MG63 (cell line): ENCODE data around the gene MEIS1. TPM values are rescaled to one million over a fixed set of nuclear protein-coding genes. Genes with fewer than 3 reads are reported as not detected.

Source experiments
- DNase-seq: peaks from one replicate; pipeline ENCODE4 v3.0.0-alpha.2; 2020
- H3K27me3 ChIP-seq: fragments of 250-450 bp; sonication (Bioruptor Pico); 2 replicates; pipeline ENCODE4 v1.5.1; 2020; ENCODE audit warnings: mild to moderate bottlenecking, moderate library complexity
- H3K36me3 ChIP-seq: fragments of 250-450 bp; sonication (Bioruptor Pico); 2 replicates; pipeline ENCODE4 v1.5.1; 2020; ENCODE audit warnings: mild to moderate bottlenecking, moderate library complexity
- H3K4me3 ChIP-seq: fragments of 250-450 bp; sonication (Bioruptor Pico); 2 replicates; pipeline ENCODE4 v1.5.1; 2020; ENCODE audit warnings: mild to moderate bottlenecking, moderate library complexity
- H3K9me3 ChIP-seq: fragments of 250-450 bp; sonication (Bioruptor Pico); 2 replicates; pipeline ENCODE4 v1.5.1; 2020; ENCODE audit warnings: mild to moderate bottlenecking, moderate library complexity
- total RNA-seq: library from RNA; depleted of rRNA; stranded (reverse); fragments of >200 nt; shearing (Covaris generic); gene quantifications from 2 replicates; pipeline ENCODE4 v1.2.3, GENCODE V29; 2014; ENCODE audit warnings: low replicate concordance

The MEIS1 gene
- total RNA-seq, 1 experiment from 2014 or later: 3.6 TPM

DNA sequence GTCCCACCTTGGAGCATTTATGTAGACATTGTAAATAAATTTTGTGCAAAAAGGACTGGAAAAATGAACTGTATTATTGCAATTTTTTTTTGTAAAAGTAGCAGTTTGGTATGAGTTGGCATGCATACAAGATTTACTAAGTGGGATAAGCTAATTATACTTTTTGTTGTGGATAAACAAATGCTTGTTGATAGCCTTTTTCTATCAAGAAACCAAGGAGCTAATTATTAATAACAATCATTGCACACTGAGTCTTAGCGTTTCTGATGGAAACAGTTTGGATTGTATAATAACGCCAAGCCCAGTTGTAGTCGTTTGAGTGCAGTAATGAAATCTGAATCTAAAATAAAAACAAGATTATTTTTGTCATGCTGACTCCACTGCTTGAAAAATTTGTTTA is 137.5 kb downstream of the MEIS1 start:
- Histone ChIP-seq H3K27me3 (peaks cover under 1% of the 10 kb centered on the region; the same call in 1 of the 2 replicates), H3K4me3 (no peak overlapping the region), H3K36me3 (no peaks in the 10 kb centered on the region; the same call in 1 of the 2 replicates), H3K9me3 (no peaks in the 10 kb centered on the region)
- DNase-seq: no peak

DNA sequence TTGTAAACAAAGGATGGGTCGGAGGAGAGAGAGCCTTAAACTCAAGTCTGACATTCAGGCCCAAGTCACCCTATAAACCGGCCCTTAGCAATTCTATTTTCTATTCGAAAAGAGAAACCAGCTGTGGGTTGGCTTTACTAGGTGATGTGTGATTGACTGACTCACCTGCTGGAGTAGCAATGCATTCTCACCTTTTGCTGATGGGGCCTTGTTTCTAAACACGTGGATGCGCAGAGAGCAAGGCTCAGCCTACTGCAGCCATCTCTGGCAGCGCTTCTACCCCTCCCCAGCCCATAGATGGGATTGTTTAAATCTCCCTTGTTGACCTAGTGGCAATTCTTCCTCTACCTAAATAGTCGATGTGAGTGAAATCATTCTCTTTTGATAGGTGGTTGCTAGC is 138.5 kb downstream of the MEIS1 start:
- Histone ChIP-seq H3K27me3 (peaks cover 8% of the 10 kb centered on the region), H3K36me3 (no peaks in the 10 kb centered on the region; the same call in 1 of the 2 replicates), H3K4me3 (no peak overlapping the region), H3K9me3 (no peaks in the 10 kb centered on the region)
- DNase-seq: no peak

DNA sequence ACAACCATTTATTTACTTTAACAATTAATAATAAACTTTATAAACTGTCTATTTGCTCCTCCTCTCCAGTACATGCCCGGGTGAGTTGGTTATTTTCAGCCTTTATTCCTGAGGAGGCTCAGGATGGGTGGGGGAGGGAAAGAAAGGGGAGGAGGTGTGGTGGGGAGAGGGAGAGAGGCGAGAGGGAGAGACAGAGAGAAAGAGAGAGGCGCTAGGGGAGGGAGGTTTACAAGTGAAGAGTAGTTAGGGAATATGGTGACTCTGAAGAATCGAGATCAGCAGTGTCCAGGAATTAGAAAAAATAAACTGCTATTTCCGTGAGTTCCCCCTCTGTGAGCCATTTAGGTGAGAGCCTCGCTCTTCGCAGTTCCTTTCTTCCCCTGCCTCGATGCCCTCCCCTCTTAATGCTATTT is 138.9 kb downstream of the MEIS1 start:
- Histone ChIP-seq H3K36me3 (no peaks in the 10 kb centered on the region; the same call in 1 of the 2 replicates), H3K9me3 (no peaks in the 10 kb centered on the region), H3K27me3 (peaks cover 9% of the 10 kb centered on the region), H3K4me3 (no peak overlapping the region)
- no peak for DNase-seq

DNA sequence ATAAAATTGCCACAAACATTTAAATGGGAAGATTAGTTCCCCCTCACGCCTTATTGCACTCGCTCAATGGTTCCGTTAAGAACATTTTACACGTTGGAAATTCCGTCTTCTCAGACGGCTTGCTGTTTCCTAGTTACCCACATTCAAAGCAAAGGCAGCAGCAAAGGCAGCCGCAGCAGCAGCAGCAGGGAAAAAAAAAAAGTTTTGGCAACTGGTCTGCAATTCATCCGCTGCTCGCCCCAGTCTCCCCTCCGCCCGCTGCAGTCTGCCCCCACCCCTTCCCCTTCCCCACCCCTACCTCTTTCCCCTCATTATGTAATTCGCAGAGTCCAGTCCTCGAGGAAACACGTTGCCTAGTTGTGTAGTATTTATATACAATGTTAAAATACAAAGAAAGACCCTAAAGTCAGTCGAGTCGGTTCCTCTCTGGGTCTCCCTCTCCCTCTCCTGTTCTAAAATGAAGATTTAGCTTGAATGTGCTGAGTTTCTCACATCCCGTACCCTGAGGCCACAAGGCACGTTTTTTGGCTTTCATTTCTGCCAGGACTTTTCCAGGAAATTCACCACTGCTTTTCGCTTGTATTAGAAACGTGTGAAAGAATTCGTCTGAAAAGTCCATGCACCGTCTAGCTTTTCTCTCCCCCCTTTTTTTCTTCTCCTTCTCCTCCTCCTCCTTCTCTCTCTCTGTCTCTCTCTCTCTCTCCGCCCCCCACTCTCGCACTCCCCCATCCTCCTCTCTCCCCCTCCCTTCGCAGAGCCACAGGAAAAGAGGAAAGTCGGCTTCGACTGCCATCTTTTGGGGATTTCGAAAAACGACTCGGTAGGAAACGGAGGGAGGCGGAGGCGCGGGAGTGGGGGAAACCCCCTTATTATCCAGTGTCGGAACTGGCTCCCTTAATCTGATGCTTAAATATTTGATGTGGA is 140.0 kb downstream of the MEIS1 start:
- peak; percentile 77 for DNase-seq
- Histone ChIP-seq H3K27me3 (peaks cover 16% of the 10 kb centered on the region), H3K36me3 (no peaks in the 10 kb centered on the region; the same call in 1 of the 2 replicates), H3K9me3 (no peaks in the 10 kb centered on the region), H3K4me3 (peak overlapping the region; percentile 53)

DNA sequence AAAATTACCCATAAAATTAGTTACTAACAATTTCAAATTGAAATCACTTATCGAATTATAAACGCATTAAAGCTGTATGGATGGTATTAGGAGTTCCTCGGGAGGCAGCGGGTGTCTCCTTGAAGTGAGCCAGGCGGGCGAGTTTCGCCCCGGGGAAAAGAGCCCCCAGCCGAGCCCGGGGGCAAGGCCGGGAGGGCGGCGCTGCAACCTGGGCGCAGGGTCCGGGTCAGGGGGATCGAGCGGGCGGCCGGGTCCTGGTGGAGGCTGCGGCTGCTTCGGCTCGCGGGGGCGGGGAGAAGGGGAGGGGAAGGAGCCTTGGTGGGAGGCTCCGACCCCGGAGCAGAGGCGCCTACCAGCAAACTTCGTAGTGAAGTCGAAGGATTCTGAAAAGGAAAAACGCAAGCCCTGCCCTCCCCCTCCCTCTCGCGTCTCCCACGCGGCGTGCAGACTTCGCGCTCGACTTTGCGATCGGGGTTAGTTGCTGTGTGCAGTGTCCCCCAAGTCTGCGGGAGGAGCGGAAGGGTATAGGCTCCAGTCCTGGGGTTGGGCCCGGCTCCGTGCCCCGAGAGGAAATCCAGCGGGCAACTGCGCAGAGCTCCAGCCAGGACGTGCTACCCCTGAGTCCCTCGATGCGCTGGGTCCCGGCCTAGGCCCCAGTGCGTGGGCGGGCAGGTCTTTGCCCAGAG is 140.8 kb downstream of the MEIS1 start:
- Histone ChIP-seq H3K9me3 (no peaks in the 10 kb centered on the region), H3K4me3 (peak overlapping the region; percentile 53), H3K27me3 (peaks cover 24% of the 10 kb centered on the region), H3K36me3 (no peaks in the 10 kb centered on the region; the same call in 1 of the 2 replicates)
- peak; percentile 25 for DNase-seq

DNA sequence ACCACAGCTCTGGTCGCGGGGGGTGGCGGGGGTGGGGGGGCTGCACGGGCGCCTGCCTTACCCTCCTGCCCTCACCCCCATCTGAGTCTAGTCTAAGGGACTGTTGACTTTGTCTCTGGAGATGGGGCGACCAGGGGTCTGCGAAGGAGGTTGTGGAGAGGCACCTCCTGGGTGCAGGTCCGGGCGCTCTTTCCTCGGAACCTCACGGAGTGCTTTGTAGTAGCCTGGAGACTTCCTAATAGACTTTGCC is 141.3 kb downstream of the MEIS1 start:
- Histone ChIP-seq H3K9me3 (no peaks in the 10 kb centered on the region), H3K4me3 (peak overlapping the region; percentile 41), H3K27me3 (peaks cover 29% of the 10 kb centered on the region), H3K36me3 (no peaks in the 10 kb centered on the region; the same call in 1 of the 2 replicates)
- DNase-seq: no peak

DNA sequence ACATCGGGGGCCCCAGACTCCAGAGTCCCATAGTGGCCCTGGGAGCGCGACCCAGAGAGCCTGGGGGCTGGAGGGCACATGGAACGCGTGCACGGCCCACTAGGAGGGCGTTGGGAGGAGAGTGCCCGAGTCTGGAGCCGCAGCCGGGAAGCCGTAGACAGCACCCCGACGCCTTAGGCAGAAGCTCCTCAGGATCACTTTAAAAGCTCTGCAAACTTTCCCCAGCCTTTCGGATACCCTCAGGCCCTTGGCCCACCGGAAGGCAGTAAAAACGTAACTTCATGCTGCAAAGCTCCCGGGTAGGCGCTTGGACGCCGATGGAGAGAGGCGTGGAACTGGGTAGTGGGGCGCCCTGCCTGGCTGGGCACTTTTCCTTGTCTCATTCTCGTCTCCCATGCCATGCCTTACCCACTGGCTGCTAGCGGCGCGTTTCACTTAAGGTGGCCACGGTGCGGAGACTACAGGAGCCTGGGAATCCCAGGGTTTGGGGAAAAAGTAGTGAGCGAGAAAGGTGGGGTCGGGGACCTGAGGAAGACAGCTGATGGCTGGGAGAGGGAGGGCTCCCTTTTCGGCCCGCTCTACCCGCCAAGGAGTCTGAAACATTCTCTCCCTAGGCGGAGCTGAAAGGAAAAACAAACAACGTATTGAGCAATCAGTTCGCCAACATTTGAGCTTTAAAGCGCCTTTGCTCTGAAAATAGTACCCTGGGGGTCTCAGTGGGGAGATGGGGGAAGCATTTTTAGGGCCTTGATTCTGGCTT is 141.8 kb downstream of the MEIS1 start:
- Histone ChIP-seq H3K27me3 (peaks cover 34% of the 10 kb centered on the region), H3K4me3 (peak overlapping the region; percentile 41), H3K36me3 (no peaks in the 10 kb centered on the region; the same call in 1 of the 2 replicates), H3K9me3 (no peaks in the 10 kb centered on the region)
- DNase-seq: peak; percentile 28

DNA sequence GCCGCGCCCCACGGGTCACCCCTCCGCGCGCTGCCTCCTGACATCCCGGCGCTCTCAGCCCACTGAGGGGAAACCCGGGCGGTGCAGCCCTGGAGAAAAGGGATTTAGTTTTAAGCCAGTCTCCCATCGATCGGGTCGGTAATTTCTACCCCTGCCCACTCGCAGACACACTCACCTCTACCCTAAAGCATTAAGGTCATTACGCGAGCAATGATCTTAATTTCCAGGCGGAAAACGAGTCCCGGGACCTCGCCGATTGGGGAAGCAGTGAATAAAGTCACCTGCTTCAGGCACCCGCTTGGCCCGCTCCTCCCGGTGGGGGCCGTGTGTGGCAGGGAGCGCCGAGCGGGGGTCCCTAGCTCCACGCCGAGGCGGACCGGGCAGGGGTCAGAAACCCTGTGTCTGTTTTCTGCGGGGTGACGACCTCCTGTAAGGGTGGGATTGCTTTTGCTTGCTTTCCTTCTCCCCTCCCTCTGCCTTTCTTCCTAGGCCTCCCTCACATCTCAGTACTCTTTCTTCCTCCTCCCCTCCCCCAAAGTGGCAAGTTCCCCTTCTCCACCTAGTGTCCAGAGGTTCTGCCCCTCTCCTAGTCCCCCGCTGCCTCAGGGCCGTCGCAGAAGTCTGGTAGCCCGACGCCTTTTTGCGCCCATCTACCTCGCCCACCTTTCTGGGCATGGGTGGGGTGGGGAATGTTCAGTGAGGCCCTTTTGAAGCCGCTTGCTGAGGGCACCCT is 142.6 kb downstream of the MEIS1 start:
- no peaks in the 10 kb centered on the region for H3K9me3 ChIP-seq
- no peak for DNase-seq
- peaks cover 34% of the 10 kb centered on the region for H3K27me3 ChIP-seq
- no peaks in the 10 kb centered on the region for H3K36me3 ChIP-seq
- peak overlapping the region; percentile 41 for H3K4me3 ChIP-seq

DNA sequence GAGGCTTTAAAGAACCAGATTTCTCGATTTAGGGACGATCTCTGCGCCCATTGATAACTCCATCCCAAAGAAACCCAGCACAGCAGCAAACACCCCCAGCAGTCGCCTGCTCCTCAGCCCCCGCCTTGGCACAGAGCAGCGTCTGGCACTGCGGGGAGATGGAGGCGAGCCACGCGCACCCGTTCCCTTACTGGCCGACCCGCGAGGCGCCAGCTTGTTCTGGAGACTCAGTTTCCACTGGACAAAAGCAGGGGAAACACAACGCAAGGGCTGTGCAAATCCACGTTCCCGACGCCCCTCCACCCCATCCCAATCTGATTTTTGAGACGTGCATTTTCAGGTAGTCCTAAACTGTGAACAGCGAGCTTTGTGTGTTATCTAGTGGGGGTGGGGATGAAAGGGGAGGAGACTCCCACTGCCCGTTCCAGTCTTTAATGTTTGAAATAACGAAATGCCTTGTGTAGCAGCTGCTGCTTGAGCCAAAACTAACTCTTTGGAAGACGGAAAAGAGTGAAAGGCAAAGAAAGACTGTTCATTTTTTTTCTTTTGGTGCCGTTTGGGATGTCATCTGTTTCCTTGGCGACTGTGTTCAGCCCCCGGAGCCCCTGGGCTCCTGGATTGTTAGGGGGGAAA is 143.2 kb downstream of the MEIS1 start:
- Histone ChIP-seq H3K36me3 (no peaks in the 10 kb centered on the region), H3K9me3 (no peaks in the 10 kb centered on the region), H3K27me3 (peaks cover 34% of the 10 kb centered on the region), H3K4me3 (no peak overlapping the region)
- DNase-seq: no peak

DNA sequence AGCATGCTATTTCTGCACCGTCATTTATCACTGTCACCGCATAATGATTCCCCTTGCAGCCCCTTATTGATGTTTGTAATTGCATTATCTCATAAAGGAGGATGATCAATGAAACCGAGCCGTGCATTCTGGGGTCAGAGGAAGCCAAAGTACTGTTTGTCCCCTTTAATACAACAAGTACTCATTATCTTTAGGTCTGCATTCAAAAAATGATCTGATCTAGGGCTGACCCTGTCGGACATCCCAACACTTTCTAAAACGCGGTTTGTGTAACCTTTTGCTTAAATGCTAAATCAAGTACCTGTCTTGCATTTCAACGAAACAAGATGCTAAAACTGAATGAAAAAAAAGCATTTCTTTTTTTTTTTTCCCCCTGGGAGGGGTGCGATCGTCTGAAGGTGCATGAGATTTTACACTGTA is 143.8 kb downstream of the MEIS1 start:
- H3K27me3 ChIP-seq: peaks cover 34% of the 10 kb centered on the region
- no peak overlapping the region for H3K4me3 ChIP-seq
- no peaks in the 10 kb centered on the region for H3K9me3 ChIP-seq
- no peaks in the 10 kb centered on the region for H3K36me3 ChIP-seq
- DNase-seq: no peak

DNA sequence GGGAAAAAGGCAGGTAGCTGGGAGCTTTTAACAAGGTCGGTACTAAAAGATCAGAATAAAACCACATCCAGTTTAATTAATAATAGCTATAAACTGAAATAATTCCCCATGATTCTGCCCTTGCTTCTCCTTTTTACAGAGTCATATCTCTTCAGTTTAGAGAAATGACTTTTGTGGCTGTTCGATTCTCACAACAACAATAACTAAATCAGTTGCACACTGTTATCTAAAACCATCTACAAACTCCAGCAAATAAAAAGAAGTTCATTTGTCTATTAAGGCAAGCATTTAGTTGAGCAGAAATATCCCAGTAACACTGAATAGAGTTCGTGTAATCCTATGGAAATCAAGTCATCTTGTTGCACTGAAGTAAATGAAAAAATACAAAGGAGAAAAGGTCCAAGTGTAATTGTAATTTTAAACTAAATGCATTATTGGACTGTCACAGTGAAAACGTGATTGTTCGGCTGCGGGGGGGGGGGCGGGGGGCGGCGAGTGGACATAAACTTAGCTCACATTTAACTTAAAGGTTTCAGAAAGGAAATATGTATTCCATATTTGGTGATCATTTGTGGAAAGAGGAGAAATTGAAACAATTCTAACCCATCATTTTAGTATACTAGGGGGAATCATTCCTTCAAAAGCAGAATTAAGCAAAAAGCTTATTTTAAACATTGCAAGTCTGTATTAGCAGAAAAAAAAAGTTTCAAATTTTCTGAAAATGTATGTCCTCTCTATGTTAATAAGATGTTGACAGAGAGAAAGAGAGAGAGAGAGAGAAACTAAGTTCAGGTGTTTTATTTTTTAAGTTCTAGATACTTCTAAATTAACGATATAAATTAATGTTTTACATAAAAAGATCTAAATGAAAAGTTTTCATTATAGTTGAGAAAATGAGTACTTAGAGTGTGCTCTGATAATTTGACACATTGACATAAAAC is 144.5 kb downstream of the MEIS1 start:
- Histone ChIP-seq H3K27me3 (peaks cover 34% of the 10 kb centered on the region), H3K4me3 (no peak overlapping the region), H3K36me3 (no peaks in the 10 kb centered on the region), H3K9me3 (no peaks in the 10 kb centered on the region)
- DNase-seq: no peak

DNA sequence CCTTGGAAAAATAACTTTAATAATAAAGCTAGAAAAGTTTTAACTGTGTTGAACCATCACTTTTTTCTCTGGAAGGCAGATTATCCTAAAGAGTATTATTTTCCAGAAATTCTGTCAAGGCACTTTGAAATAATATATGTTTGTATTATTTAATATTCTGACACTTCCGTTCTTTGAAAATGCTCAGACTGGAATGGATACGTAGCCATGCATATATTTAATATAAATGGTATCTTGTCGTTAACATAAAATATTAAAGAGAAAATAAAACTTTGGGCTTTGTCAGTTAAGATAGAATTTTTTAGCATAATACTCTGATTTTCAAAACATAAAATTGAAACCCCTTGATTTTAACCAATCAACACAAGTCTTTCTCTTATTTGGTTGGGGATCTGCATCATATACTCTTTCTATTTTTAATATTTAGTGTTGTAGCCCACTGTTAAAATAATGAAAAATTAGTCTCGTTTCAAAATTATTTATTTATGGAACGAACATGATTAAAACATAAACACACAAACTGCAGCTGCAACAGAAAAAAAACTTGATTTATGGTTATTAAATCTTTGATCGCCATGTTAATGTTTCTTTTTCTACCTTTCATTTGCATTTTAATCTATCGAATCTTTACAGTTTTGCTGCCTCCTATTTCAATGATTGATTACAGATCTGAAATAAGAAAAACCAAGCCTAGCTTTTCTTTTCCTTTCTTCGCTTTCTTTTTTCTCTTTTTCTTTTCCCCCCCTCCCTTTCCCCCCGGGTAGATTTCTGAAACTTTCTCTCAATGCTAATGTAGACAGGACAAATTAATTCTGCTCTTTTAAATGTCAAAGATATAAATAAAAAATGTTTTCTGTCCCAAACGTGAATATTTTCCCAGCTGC is 145.5 kb downstream of the MEIS1 start:
- Histone ChIP-seq H3K9me3 (no peaks in the 10 kb centered on the region), H3K4me3 (no peak overlapping the region; the same call in 1 of the 2 replicates), H3K27me3 (peaks cover 34% of the 10 kb centered on the region), H3K36me3 (no peaks in the 10 kb centered on the region)
- DNase-seq: no peak

DNA sequence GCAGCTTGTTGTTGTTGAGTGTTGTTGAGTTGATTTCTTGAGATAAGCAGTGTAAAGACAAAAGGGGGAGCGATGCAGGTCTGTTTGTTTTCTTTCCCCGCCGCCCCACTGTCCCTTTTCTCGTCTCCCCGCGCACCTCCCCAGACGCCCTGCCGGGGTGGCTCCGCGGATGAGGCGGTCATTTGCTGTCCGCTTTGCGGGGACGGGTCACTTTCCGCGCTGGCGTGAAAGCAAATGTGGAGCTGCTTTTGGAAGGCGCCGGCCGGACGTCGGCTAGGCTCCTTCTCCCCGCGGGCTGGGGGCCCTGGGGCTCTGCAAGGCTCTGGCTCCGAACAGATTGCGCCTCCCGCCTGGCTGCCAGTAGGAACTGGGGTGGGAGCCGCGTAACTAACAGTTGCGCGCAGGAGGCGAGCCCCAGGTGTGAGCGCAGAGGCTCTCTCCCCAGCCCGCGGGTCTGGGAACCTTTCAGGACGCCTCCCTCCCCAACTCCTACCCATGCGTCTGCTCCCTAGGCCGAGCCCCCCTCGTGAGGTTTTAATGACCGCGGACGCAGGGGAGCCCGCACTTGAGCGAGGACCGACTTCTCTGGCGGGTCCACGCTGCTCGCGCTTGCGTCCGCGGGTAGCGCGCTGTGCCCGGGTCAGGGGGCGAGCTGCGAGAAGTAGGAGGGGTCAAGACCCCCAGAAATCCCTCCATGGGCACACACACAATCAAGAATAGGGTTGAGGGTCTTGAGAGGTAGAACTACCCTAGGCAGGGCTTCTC is 146.6 kb downstream of the MEIS1 start:
- Histone ChIP-seq H3K4me3 (peak overlapping the region; percentile 38), H3K27me3 (peaks cover 34% of the 10 kb centered on the region), H3K36me3 (no peaks in the 10 kb centered on the region), H3K9me3 (no peaks in the 10 kb centered on the region)
- peak; percentile 33 for DNase-seq
